Measurements from ENCODE around the gene MAT2B.

Gene MAT2B

GRCh38 chr5:163548649-163549048 lies 43.2 kb downstream of the MAT2B start:
- in situ Hi-C loops (cut with MboI; ENCODE audit: low sequenced_read_pairs), result no loop called here

GRCh38 chr5:163551156-163551555 lies 45.7 kb downstream of the MAT2B start:
- in situ Hi-C loops (cut with MboI; ENCODE audit: low sequenced_read_pairs), result no loop called here

- in situ Hi-C loops (cut with MboI; ENCODE audit: low sequenced_read_pairs), result no loop called here
Observed at GRCh38 chr5:163552536-163552935, 47.1 kb downstream of the MAT2B start.

GRCh38 chr5:163561339-163561738 lies 55.9 kb downstream of the MAT2B start:
- in situ Hi-C loops (cut with MboI; ENCODE audit: low sequenced_read_pairs), result no loop called here

GRCh38 chr5:163562071-163562470 lies 56.7 kb downstream of the MAT2B start:
- in situ Hi-C loops (cut with MboI; ENCODE audit: low sequenced_read_pairs), result no loop called here

- in situ Hi-C loops (cut with MboI; ENCODE audit: low sequenced_read_pairs), result no loop called here
Observed at GRCh38 chr5:163563112-163563511, 57.7 kb downstream of the MAT2B start.

GRCh38 chr5:163563880-163564279 lies 58.5 kb downstream of the MAT2B start:
- in situ Hi-C loops (cut with MboI; ENCODE audit: low sequenced_read_pairs), result no loop called here

- in situ Hi-C loops (cut with MboI; ENCODE audit: low sequenced_read_pairs), result no loop called here
Observed at GRCh38 chr5:163564321-163564938, 59.0 kb downstream of the MAT2B start.

GRCh38 chr5:163565492-163565891 lies 60.1 kb downstream of the MAT2B start:
- in situ Hi-C loops (cut with MboI; ENCODE audit: low sequenced_read_pairs), result no loop called here

- in situ Hi-C loops (cut with MboI; ENCODE audit: low sequenced_read_pairs), result no loop called here
Observed at GRCh38 chr5:163565931-163566608, 60.7 kb downstream of the MAT2B start.

- in situ Hi-C loops (cut with MboI; ENCODE audit: low sequenced_read_pairs), result no loop called here
Observed at GRCh38 chr5:163566678-163567077, 61.3 kb downstream of the MAT2B start.

- in situ Hi-C loops (cut with MboI; ENCODE audit: low sequenced_read_pairs), result no loop called here
Observed at GRCh38 chr5:163567811-163568210, 62.4 kb downstream of the MAT2B start.

All from HL-60/S4 treated with phorbol 12-myristate 13-acetate at 8.2 ng/mL for 4 days and 3 days (cell line).